ENCODE data around the gene IWS1. TPM values are rescaled to one million over a fixed set of nuclear protein-coding genes. Genes with fewer than 3 reads are reported as not detected.

The IWS1 gene
- total RNA-seq, 2 experiments from 2014 or later: 48.4 to 53.3 TPM

- Mint-ChIP-seq H3K27ac (no peak overlapping the region), H3K4me3 (no peak overlapping the region), H3K27me3 (ENCODE audit: low read depth) (peaks cover 6% of the 10 kb centered on the region), H3K4me1 (ENCODE audit: low read depth) (no peaks in the 10 kb centered on the region), H3K36me3 (ENCODE audit: low read depth) (no peaks in the 10 kb centered on the region), H3K9me3 (ENCODE audit: insufficient read depth) (peaks cover 4% of the 10 kb centered on the region)
- ChIA-PET POLR2A (no interaction called here), CTCF (no interaction called here)
- no peak for DNase-seq
- ATAC-seq: no peak
Observed at GRCh38 chr2:127439343-127439742, 86.9 kb downstream of the IWS1 start.

DNA sequence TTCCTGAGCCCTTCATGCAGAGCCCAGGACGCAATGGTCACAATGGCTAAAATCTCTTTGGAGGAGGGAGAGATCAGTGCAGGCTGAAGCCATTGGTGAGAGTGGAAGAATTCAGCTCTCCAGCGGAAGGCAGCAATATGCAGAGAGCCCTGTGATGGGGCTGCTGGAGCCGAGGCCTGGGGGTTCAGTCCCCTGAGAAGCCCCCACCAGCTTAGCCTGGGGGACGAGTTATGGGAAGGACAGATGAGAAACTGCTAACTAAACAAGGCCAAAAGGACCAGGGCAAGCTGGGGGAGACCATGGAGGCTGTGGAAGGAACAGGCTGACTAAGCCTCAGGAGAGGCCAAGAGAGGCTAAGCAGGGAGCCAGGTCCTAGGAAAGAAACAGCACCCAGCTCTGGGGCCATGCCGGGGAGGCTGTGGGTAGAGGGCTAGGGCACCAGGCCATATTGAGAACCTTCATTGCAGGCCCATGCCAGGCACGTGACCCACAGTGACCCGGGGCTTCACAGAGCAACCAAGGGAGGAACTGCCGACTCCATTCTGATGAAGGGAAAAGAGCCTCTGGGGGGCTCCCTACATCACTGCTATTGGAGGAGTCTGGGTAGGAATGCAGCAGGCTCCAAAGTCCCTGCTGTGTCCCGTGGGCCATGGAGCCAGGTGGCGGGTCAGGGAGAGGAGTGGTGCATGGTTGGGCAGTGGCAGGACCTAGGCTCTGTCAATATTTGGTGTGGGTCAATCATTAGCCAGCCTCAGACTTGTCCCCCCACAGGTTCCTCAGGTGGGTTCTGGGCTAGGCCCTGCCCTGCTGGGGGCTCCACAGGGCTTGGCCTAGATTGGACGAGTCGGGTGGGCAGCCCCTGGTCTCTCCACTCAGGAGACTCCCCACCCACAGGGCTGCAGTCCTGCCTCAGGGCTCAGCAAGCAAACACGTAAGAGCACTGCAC, 88.2 kb downstream of the IWS1 start:
- ChIA-PET CTCF (no interaction called here), POLR2A (no interaction called here)
- Mint-ChIP-seq H3K9me3 (ENCODE audit: insufficient read depth) (peaks cover 4% of the 10 kb centered on the region), H3K36me3 (ENCODE audit: low read depth) (no peaks in the 10 kb centered on the region), H3K4me1 (ENCODE audit: low read depth) (no peaks in the 10 kb centered on the region), H3K4me3 (no peak overlapping the region), H3K27ac (no peak overlapping the region), H3K27me3 (ENCODE audit: low read depth) (peaks cover 2% of the 10 kb centered on the region)
- ATAC-seq (no peak), DNase-seq (no peak)

GRCh38 chr2:127437056-127437455, 89.2 kb downstream of the IWS1 start:
- ChIA-PET POLR2A (no interaction called here), CTCF (no interaction called here)
- ATAC-seq: no peak
- Mint-ChIP-seq H3K4me1 (ENCODE audit: low read depth) (no peaks in the 10 kb centered on the region), H3K36me3 (ENCODE audit: low read depth) (no peaks in the 10 kb centered on the region), H3K4me3 (no peak overlapping the region), H3K27me3 (ENCODE audit: low read depth) (no peaks in the 10 kb centered on the region), H3K9me3 (ENCODE audit: insufficient read depth) (peaks cover 4% of the 10 kb centered on the region), H3K27ac (no peak overlapping the region)
- no peak for DNase-seq

DNA sequence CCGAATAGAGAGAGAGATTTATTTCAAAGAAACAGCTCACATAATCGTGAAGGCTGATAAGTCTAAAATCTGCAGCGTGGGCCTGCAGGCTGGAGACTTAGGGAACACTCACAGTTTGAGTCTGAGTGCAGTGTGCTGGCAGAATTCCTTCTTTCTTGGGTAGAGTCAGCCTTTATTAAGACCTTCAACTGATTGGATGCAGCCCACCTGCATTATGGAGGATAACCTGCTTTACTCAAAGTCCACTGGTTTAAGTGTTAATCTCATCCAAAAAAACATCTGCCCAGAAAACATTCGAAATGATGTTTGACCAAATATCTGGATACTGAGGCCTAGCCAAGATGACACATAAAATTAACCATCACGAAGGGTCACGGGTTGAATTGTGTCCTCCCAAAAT, 91.8 kb downstream of the IWS1 start:
- no peak overlapping the region for H3K4me3 Mint-ChIP-seq
- H3K27ac Mint-ChIP-seq: no peak overlapping the region
- no peaks in the 10 kb centered on the region for H3K4me1 Mint-ChIP-seq (ENCODE audit: low read depth)
- ChIA-PET POLR2A (no interaction called here), CTCF (no interaction called here)
- no peaks in the 10 kb centered on the region for H3K27me3 Mint-ChIP-seq (ENCODE audit: low read depth)
- no peaks in the 10 kb centered on the region for H3K9me3 Mint-ChIP-seq (ENCODE audit: insufficient read depth)
- H3K36me3 Mint-ChIP-seq (ENCODE audit: low read depth): no peaks in the 10 kb centered on the region
- ATAC-seq (no peak), DNase-seq (no peak)

- ChIA-PET POLR2A (no interaction called here), CTCF (interaction anchor here (0.7 kb wide), 1 partner anchor 50 kb away, joined by 3 read pairs; no protein-coding TSS in a partner anchor)
- ATAC-seq (no peak), DNase-seq (no peak)
- H3K36me3 Mint-ChIP-seq (ENCODE audit: low read depth): no peaks in the 10 kb centered on the region
- no peak overlapping the region for H3K4me3 Mint-ChIP-seq
- H3K27ac Mint-ChIP-seq: no peak overlapping the region
- H3K4me1 Mint-ChIP-seq (ENCODE audit: low read depth): no peaks in the 10 kb centered on the region
- H3K27me3 Mint-ChIP-seq (ENCODE audit: low read depth): no peaks in the 10 kb centered on the region
- no peaks in the 10 kb centered on the region for H3K9me3 Mint-ChIP-seq (ENCODE audit: insufficient read depth)
Observed at GRCh38 chr2:127431408-127432023, 94.8 kb downstream of the IWS1 start.

Other genes with a start within 250 kb of the IWS1 start
- gene ERCC3, start 232.3 kb downstream of the IWS1 start, total RNA-seq: 10 to 100 TPM; 59.4 to 61.7 TPM
- 10 to 100 TPM; 55.7 to 58.5 TPM for gene MAP3K2, start 138.5 kb downstream of the IWS1 start, total RNA-seq
- not detected for gene PROC, start 108.1 kb downstream of the IWS1 start, total RNA-seq
- gene MYO7B, start 9.2 kb upstream of the IWS1 start, total RNA-seq: 1 to 10 TPM in 1 of 2 experiments, under 1 TPM in 1; 0.82 to 1.2 TPM
- not detected for gene GPR17, start 119.7 kb upstream of the IWS1 start, total RNA-seq
- gene LIMS2, start 149.0 kb upstream of the IWS1 start, total RNA-seq: 10 to 100 TPM; 35.3 to 38.3 TPM
- 1 to 10 TPM; 4.8 to 5.5 TPM for gene SFT2D3, start 175.0 kb upstream of the IWS1 start, total RNA-seq